ENCODE data around the gene ACTA1.

DNA sequence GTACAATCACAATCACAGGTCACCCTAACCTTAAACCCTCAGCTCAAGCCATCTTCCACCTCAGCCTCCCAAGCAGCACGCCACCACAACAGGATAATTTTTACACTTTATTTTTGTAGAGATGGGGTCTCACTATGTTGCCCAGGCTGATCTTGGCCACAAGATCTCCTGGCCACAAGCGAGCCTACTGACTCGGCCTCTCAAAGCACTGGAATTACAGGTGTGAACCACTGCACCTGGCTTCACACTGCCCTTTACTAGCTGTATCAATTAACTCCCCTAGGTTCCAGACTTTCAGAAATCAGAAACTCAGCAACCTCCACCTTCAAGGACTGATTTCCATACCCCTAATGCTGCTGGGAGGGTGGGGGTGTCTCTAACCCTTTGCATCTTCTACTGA, 37.3 kb upstream of the ACTA1 start:
- TF ChIP-seq POLR2A (IDR thresholded peaks at IDR 0.05), result no peak
- TF ChIP-seq, protein P1, sequence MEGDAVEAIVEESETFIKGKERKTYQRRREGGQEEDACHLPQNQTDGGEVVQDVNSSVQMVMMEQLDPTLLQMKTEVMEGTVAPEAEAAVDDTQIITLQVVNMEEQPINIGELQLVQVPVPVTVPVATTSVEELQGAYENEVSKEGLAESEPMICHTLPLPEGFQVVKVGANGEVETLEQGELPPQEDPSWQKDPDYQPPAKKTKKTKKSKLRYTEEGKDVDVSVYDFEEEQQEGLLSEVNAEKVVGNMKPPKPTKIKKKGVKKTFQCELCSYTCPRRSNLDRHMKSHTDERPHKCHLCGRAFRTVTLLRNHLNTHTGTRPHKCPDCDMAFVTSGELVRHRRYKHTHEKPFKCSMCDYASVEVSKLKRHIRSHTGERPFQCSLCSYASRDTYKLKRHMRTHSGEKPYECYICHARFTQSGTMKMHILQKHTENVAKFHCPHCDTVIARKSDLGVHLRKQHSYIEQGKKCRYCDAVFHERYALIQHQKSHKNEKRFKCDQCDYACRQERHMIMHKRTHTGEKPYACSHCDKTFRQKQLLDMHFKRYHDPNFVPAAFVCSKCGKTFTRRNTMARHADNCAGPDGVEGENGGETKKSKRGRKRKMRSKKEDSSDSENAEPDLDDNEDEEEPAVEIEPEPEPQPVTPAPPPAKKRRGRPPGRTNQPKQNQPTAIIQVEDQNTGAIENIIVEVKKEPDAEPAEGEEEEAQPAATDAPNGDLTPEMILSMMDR (IDR thresholded peaks at IDR 0.05), result no peak
